RKO (cell line): Measurements from ENCODE around the gene GPC5.
"Not testable (repeated sequence)": the region's sequence is repeated elsewhere in the genome, so short reads cannot be mapped to it uniquely, and the experiment has no call there.

Experiments
- DNase-seq: peaks from one replicate; pipeline ENCODE4 v3.0.0-alpha.2; 2016; ENCODE audit warnings: low spot score

Gene GPC5

DNA sequence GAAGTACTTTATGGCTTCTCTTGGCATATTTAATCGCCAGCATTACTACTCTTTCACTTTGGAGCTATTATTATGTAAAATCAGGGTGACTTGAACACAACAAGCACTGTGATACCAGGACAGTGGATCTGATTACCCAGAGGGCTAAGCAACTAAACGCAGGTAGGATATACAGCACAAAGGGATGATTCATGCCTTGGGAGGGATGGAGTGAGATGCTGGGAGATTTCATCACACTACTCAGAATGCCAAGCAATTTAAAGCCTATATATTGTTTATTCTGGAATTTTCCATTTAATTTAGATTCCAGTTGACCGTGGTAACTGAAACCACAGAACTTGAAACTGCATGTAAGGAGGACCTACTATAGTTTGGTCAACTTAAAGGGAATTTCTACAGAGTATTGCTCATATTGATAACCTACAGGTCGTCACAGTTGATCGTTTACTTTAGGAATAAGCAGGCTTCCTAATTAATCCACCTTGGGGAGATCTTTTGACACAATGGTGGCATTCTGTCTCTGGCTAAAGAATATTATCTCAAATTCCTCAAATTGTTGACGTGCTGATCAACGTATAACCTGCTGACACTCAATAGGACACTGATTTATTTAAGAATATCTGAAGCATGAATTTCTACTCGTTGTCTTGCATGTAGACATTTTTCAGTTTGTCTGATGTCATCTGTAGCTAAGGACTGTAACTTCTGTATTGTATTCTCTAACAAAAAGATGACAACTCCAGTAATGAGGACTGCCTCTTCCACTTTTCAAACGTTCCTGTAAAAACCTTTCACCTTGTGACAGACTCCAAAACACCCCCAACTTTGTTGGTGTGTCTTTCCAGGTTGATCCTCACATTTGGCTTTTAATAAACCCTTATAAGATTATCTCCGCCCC is 254.2 kb downstream of the GPC5 start:
- no peak for DNase-seq

DNA sequence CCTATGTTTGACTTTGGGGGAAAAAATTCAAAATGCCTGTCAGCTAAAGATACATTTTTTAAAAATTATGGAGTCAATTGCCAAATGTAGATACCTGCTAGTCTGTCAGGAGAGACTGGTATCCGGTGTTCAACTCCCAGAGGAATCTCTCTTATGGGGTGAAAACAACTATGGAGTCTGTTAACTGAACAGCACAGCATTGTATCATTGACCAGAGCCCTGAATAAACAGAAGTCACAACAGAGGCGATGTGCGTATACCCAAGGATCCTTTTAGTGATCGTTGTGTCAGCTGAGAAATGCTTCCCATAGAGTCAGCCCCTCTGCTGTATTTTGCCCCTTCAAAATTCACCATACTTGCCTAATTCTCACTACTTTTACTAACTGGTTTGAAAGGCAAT is 257.3 kb downstream of the GPC5 start:
- no peak for DNase-seq

- DNase-seq, result no peak
Observed at GRCh38 chr13:91657283-91657682, 258.9 kb downstream of the GPC5 start.

DNA sequence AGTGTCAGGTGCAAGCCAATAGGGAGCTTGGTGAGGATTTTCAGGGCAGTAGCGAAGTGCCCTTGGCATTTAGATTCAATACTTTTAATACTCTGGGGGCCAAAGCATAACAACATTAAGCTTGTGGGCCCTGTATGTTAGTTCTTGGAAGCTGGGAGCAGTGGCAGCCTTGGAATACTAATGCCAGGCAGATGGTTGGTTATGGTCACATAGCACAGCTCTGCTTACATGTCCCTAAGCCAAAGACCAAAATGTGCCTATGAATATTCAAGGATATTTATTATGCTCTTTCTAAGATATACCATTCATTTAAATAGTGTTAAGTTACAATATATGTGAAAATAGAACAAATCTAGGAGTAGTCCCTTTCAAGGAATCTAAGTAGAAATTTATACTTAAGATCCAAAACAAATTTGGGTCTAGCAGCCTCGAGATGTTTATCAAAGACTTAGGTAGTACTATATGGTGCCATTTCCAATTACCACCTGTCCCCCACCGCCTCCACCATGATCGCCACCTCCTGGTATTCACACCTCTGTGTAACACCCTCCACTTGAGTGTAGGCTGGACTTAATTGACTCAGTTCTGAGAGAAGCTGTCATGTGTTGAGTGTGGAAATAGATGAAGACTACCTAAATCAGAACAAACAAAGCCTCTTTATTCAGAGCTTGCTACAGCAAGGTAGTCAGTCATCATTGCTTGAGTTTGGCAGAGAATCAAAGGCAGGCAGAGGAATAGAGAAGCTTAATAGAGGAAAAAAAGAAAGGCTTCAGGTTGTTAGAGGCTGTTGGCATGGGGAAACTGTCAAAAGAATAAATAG is 261.0 kb downstream of the GPC5 start:
- no peak for DNase-seq

DNA sequence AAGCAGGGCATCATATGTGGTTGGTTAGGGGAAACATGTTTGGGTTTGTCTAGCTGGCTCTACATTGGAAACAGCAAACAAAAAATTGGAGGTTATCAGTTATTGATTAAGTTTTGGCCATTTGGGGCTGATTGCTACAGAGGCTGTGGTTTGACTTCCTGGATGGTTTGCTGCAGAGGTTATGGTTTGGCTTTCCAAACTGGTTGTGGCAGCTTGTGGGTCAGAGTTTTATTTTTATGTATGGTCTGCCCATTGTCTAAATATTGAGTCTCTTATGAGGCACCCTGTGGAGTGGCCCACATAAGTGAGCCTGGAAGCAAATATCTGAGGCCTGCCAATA is 261.6 kb downstream of the GPC5 start:
- no peak for DNase-seq

DNA sequence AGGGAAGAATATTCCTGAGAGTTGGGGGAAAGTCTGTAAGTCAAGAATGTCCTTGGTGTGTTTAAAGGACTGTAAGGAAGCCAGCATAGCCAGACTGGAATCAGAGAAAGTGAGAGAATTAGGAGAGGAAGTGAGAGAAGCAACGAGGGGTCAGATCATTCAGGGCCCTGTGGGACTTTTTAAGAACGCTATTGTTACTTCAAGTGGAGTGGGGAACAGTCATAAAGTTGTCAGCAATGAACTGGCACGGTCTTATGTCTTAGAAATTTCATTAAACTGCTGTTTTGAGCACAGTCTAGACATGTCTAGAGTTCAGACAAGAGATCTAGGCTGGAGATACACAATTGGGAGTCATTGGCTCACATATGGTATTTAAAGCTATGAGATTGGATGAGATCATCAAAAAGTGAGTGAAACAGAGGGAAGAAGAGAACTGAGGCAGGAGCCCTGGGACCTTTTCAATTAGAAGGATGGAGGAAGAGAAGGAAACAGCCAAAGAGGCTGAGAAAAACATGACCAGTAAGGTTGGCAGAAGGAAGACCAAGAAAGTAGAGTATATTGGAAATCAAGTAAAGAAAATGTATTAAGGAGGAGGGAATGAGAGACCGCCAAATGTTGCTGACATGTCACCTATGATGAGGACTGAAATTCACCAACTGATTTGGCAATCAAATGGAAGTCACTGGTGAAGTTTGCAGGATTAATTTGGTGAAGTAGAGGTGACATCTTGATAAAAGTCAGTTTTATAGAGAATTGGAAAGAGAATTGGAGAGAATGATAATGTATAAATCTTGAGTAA is 263.5 kb downstream of the GPC5 start:
- no peak for DNase-seq

GRCh38 chr13:91664039-91664438 is 265.6 kb downstream of the GPC5 start:
- DNase-seq, result peak; percentile 15

GRCh38 chr13:91667486-91667885 is 269.1 kb downstream of the GPC5 start:
- no peak for DNase-seq

DNA sequence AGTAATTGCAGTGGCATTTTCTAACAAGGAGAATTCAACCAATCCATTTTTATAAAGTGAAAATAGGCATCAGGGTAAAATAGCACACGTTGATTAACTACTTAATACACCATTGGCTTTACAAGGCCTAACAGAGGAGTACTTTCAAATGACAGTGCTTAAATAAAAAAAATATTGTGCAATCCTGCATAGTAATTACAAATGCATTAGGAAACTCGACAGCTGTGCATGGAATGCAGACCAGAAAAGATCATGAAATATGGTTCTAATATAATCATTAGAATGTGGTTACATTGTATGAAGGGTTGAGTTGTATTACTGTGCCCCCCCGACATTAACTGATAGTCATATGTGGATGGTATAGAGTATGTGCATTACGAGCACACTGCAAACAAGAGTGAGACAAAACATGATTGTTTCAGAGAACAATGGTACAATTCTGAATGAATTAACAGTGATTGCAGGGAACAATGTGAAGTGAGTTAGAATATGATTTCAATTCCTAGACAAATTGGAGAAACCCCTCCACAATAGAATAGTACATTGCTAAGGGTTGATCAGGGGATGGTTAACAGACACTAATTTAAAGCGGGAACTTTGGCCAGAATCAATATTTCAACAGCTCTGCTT is 270.6 kb downstream of the GPC5 start:
- DNase-seq, result no peak

DNA sequence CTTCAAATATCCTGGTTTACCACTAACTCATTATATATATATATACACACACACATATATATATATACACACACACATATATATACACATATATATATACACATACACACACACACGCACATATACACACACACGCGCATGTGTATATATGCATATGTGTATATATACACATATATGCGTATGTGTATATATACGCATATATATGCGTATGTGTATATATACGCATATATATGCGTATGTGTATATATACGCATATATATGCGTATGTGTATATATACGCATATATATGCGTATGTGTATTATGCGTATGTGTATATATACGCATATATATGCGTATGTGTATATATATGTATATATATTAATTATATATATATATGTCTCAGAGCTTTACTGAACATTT is 275.9 kb downstream of the GPC5 start:
- DNase-seq, result not testable (repeated sequence)

- no peak for DNase-seq
Observed at GRCh38 chr13:91684746-91685145, 286.3 kb downstream of the GPC5 start.

DNA sequence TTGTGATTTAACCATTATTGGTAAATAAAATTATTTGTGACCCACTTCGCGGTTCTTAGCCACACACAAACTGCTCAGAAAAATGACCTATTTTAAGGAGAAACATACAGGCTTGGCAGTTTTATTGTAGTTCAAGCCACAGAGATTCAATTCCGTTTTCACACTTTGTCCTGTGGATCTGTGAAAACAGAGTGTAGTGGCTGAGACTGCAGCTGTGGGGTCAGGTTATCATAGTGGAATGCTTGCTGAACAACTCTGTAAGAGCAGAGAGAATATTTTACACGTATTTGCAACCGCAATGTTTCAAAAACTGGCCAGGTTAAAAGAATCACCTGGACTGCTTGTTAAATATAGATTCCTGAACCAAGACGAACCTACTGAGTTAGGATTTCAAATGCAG is 292.5 kb downstream of the GPC5 start:
- DNase-seq, result no peak

DNA sequence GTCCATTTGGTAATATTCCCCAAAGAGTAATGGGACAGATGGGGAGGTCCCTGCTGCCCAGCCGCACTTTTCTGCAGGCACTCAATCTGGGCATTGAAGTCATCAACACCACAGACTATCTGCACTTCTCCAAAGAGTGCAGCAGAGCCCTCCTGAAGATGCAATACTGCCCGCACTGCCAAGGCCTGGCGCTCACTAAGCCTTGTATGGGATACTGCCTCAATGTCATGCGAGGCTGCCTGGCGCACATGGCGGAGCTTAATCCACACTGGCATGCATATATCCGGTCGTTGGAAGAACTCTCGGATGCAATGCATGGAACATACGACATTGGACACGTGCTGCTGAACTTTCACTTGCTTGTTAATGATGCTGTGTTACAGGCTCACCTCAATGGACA is 295.0 kb downstream of the GPC5 start:
- DNase-seq, result no peak

DNA sequence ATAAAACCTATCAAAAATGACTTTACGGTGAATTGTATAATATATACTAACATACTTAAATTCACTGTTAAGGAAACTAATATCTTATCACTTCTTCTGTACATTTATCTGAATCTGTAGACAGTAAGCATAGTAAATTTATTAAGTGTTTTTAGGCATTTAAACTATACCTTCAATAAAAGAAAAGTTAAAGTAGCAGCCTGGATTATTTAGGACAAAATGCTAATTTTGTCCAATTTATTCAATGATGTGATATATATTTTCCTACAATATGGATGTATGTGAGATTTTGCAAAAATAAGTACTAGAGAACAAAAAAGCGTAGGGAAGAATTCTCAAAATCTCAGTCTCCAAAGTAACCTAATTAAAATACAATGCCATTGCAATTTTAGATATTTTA is 299.9 kb downstream of the GPC5 start:
- no peak for DNase-seq

GRCh38 chr13:91698767-91699166 is 300.3 kb downstream of the GPC5 start:
- DNase-seq, result no peak

DNA sequence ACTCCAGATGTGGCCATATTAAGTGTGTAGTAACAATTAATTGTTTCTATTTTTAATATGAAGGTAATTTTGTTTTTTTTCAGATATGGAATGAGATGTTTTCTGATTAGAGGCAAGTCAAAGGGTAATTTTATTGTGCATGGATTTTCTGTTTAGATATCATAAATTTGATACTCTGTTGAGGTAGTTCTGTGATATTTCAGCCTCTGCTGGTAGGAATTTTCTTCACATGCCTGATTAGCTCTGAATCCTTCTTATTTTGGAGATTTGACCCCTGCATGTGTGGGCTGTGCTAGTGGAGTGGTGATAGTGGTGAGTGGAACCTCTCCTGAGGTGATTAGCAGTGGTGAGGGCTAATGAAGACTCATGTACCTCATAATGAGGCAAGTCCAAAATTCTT is 301.4 kb downstream of the GPC5 start:
- no peak for DNase-seq

GRCh38 chr13:91701975-91702374 is 303.6 kb downstream of the GPC5 start:
- no peak for DNase-seq

DNA sequence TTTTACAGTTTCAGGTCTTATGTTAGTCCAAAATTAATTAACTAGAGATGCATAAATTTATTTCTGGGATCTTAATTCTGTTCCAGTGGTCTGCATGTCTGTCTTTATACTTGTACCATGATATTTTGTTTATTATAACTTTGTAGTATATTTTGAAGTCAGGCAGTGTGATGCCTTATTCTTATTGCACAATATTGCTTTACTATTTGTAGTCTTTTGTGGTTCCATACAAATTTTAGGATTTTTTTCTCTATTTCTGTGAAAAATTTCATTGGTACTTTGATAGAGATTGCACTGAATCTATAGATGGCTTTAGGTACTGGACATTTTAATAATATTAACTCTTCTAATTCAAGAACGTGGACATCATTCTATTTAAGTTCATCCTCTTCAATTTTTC is 304.0 kb downstream of the GPC5 start:
- no peak for DNase-seq

DNA sequence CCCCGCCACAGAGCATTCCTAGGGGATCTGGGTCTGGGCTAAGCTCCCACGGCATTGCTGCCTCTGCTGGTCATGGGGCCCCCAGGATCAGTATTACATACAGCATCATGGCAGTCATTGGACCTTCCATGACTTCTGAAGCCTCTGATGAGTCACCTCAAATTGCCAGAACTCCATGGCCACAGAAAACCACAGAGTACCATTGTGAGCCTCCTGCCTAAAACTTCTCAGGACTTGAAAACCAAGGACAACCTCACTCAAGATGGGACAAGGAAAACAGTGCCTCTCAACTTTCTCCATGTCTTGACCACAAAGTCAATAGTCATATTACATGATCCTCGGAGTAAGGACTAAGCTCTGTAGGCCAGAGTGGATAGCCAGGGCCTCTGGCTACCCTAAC is 306.0 kb downstream of the GPC5 start:
- DNase-seq, result no peak

DNA sequence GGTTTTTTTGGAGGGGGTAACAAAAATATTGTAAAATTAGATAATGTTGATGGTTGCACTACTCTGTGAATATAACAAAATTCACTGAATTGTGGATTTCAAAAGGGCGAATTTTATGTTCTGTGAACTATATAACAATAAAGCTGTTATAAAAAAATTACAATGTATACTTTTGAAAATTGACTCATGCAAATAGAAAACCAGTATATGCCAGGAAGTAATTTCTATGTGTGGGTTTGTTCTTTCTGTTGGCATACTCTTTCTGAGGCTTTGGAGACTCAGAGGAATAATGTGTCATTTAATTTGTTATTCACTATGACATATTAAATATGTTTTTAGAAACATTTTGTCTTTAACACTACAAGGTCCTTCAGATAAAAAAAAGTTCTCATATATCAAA is 310.1 kb downstream of the GPC5 start:
- no peak for DNase-seq

GRCh38 chr13:91709180-91709579 is 310.8 kb downstream of the GPC5 start:
- DNase-seq, result no peak

DNA sequence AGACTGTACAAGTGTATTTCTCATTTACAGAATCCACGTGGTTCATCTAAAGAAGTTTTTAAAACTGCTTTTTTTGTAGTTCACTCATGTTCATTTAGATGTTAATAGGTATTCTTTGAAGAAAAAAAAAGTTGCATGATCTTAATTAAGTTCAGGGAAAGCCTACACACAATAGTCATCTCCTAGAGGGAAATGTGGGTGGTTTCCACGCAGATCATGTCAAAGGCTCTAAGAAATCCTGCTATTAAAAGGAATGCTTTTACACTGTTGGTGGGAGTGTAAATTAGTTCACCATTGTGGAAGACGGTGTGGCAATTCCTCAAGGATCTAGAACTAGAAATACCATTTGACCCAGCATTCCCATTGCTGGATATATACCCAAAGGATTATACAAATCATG is 312.3 kb downstream of the GPC5 start:
- no peak for DNase-seq
